Endometrial microvascular endothelial cells (primary cell): ENCODE results near the gene CDC5L. TPM values are rescaled to one million over a fixed set of nuclear protein-coding genes. Genes with fewer than 3 reads are reported as not detected.

ENCODE experiments used
- in situ Hi-C: cut with HindIII; loops from 2 replicates; pipeline ENCODE4 v1.10.0; 2017; ENCODE audit warnings: low sequenced_read_pairs, low pct_unique_long_range_greater_than_20kb; ENCODE audit errors: inconsistent ontology term
- total RNA-seq: library from RNA; depleted of rRNA; stranded (reverse); fragments of >200 nt; gene quantifications from one replicate; pipeline ENCODE4 v1.2.3, GENCODE V29; 2015; ENCODE audit errors: inconsistent ontology term

CDC5L gene
- total RNA-seq, 1 donor from 2014 or later, result 17.9 TPM

- in situ Hi-C loops, result no loop called here
Measured at GRCh38 chr6:44366781-44367180, 20.7 kb upstream of the CDC5L start.

- in situ Hi-C loops, result no loop called here
Measured at GRCh38 chr6:44367681-44368080, 19.8 kb upstream of the CDC5L start.

- in situ Hi-C loops, result no loop called here
Measured at GRCh38 chr6:44373051-44373450, 14.5 kb upstream of the CDC5L start.

GRCh38 chr6:44373787-44374186 is 13.7 kb upstream of the CDC5L start:
- in situ Hi-C loops, result no loop called here

- in situ Hi-C loops, result no loop called here
Measured at GRCh38 chr6:44375071-44375470, 12.4 kb upstream of the CDC5L start.

GRCh38 chr6:44377484-44377883 is 10.0 kb upstream of the CDC5L start:
- in situ Hi-C loops, result no loop called here

GRCh38 chr6:44377971-44378370 is 9.5 kb upstream of the CDC5L start:
- in situ Hi-C loops, result no loop called here

GRCh38 chr6:44381739-44382138 is 5.8 kb upstream of the CDC5L start:
- in situ Hi-C loops, result no loop called here

- in situ Hi-C loops, result no loop called here
Measured at GRCh38 chr6:44386364-44386928, 1.1 kb upstream of the CDC5L start.

GRCh38 chr6:44386929-44387345 is 569 bp upstream of the CDC5L start:
- in situ Hi-C loops, result no loop called here

GRCh38 chr6:44388135-44388487 is 605 bp downstream of the CDC5L start:
- in situ Hi-C loops, result no loop called here

- in situ Hi-C loops, result no loop called here
Measured at GRCh38 chr6:44388887-44389286, 1.4 kb downstream of the CDC5L start.

- in situ Hi-C loops, result no loop called here
Measured at GRCh38 chr6:44390158-44390683, 2.7 kb downstream of the CDC5L start.

- in situ Hi-C loops, result no loop called here
Measured at GRCh38 chr6:44395501-44395900, 8.0 kb downstream of the CDC5L start.

GRCh38 chr6:44396968-44397367 is 9.5 kb downstream of the CDC5L start:
- in situ Hi-C loops, result no loop called here

GRCh38 chr6:44397424-44398164 is 10.1 kb downstream of the CDC5L start:
- in situ Hi-C loops, result no loop called here

GRCh38 chr6:44399991-44400390 is 12.5 kb downstream of the CDC5L start:
- in situ Hi-C loops, result no loop called here

- in situ Hi-C loops, result no loop called here
Measured at GRCh38 chr6:44400572-44400971, 13.1 kb downstream of the CDC5L start.

GRCh38 chr6:44401138-44401537 is 13.6 kb downstream of the CDC5L start:
- in situ Hi-C loops, result no loop called here

GRCh38 chr6:44404022-44404714 is 16.7 kb downstream of the CDC5L start:
- in situ Hi-C loops, result no loop called here
